ENCODE measurements around the gene LSG1.

DNA sequence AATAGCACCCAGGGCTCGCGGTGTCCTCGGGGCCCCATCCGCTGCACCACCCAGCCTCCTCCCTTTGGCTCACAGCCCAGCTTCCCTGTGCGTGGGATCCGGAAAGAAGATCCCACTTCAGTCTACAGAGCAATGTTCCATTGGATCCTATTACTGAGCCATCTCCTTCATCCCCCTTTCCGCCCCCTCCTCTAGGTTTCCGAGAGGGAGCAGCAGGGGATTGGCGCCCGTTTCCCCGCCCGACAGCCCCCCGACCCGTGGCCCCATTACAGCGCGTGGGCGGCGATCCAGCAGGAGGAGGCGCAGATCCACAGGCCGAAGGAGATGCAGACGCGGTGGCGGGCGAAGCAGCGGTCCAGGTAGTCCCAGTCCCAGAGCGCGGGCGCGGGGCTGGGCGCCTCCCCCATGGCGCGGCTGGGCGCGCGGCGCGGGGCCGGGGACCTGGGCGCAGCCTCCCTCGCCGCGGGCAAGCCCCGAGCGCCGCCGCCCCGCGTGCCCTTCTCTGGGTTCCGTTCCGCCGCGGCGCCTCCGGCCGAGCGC lies 39.1 kb downstream of the LSG1 start:
- TF ChIP-seq EZH2 (IDR thresholded peaks at IDR 0.05; ENCODE audit: insufficient read depth, poor library complexity, severe bottlenecking) (no peak), EZH2phosphoT487 (IDR thresholded peaks at IDR 0.05; ENCODE audit: insufficient read depth, low read depth) (no peak)

Measured in GM23248 (cell line).